NCI-H1092 treated with DMSO at 0.1 percent for 48 hours (cell line): ENCODE data around the gene NOMO2.
"Not testable (repeated sequence)": the region's sequence is repeated elsewhere in the genome, so short reads cannot be mapped to it uniquely, and the experiment has no call there.

Experiments
- DNase-seq: peaks from one replicate; lab custom pipeline; 2025; lab: John Stamatoyannopoulos, UW

Gene NOMO2

DNA sequence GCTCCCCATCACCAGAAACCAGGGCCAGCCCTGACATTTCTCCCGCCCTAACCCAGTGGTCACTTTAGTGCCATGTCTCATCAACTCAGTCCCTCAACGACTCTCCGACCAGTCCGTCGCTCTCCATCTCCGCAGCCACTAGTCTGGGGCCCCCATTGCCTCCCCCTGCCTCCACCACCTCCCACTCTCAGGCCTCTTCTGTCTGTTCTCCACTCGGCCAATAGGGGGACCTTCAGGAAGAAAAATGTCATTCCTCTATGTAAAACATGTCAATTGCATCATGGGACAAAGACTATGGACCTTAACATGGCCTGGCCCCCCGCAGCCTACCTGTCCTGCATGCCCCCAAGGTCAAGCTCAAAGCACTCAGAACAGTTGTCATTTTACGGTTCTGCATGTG lies 39.3 kb downstream of the NOMO2 start:
- DNase-seq: not testable (repeated sequence)

DNA sequence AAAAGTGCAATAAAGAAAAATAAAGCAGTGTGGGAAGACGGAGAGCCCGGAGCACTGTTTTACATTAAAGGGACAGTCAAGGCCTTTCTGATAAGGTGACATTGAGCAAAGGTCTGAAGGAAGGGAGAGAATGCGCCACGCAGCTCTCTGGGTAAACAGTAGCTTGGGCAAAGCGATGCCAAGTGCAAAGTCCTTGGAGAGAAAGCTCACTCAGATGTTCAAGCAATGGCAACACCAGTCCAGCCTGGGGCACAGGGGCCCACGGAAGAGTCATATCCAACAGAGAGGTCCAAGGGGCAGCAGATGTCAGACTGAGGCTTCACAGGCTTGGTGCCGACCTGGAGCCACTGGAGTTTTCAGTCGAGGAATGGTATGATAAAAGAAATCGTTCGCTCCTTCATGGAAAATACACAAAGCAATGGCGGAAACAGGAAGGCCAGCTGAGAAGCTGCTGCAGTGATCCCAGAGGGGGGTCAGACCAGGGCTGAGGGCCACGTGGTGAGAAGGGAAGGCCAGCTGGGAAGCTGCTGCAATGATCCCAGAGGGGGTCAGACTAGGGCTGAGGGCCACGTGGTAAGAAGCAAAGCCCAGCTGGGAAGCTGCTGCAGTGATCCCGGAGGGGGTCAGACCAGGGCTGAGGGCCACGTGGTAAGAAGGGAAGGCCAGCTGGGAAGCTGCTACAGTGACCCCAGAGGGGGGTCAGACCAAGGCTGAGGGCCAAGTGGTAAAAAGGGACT lies 40.3 kb downstream of the NOMO2 start:
- not testable (repeated sequence) for DNase-seq

DNA sequence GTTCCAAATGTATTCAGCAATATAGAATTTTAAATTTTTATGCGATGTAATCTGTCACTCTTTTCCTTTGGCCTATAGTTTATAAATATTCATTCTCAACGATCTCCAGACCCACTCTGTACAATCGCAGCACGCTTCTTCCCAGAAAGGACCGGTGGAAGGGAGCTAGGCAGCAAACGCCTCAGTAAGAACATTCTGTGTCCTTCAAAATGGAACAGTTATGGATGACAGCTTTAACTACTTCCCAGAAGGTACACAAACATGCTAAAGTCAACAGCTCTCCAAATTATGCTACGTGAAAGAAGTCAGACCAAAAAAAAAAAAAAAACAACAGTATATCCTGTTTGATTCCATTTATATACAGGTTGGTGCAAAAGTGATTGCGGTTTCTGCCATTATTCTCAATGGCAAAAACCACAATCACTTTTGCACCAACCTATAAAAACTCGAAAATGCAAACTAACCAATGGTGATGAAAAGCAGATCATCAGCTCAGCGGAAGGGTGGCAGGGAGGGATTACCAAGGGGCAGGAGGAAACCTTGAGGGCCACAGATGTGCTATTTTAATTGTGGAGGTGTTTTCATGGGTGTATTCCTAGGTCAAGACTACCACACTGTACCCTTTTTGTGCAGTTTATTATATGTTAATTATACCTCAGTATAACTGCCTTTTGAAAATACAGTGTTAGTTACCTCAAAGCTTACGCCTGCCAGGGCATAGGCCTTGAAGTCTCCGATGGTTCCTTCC lies 43.2 kb downstream of the NOMO2 start:
- DNase-seq: not testable (repeated sequence)

DNA sequence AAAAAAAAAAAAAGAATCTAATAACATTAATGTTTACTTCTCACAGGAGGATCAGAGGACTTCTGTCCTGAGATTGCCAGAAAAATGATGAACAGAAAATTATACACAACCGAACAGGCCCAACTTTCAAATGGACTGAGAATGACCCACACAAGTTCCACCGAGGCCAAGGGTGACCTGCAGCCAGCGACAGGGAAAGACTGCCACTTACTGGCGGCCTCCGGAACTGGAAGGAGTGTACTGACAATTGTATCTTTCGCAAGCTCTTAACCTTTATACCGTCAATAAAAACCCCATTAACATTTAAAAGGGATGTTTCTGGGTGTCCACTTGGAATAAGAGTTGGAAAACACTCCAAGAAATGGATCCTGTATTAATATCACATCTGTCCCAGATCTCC lies 63.5 kb downstream of the NOMO2 start:
- not testable (repeated sequence) for DNase-seq

DNA sequence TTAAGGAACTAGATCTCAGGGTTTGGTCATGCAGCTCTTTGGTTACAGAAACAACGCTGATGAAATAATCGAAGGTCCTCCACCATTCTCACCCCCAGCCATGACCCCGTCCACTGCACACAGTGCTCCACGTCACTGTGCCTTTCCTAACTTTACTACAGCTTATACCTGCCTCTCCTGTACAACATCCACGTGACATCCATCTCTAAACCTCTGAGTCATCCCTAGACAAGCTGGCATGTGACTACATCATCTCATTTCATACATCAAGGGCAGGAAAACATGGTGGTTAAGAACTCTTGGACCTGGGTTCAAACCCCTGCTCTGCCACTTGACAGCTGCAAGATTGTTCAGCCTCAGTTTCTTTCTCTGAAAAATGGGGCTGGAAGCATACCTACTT lies 64.9 kb downstream of the NOMO2 start:
- DNase-seq: not testable (repeated sequence)

DNA sequence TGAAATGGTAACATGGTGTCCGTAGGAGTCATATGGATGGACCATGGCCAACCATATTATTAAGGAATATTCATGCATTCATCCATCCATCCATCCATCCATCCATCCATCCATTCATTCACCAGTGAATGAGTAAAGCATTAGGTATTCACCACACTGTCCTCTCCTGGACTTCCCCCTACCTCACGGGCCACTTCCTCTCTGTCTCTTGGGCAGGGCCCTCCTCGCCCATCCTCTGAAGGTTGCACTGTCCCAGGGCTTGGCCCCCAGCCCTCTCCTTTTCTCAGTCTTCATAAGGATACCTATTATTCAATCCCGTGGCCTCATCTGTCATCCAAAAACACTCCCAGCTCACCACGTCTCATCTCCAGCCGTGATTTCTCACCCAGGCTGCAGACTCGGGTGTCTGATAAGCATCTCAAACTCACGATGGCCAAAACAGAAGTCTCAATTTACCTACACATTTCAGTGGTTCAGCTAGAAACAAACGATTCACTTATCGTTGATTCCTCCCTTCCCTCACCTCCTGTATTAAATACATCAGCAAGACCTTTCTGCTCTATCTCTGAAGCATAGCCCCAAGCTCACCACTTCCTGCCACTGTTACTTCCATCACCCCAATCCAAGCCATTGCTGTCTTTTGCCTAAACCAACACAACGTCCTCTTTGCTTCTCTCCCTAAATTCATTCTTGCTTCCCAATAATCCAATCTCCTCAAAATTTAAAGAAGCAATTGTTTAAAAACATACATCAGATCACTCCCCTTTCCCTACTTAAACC lies 69.6 kb downstream of the NOMO2 start:
- not testable (repeated sequence) for DNase-seq

DNA sequence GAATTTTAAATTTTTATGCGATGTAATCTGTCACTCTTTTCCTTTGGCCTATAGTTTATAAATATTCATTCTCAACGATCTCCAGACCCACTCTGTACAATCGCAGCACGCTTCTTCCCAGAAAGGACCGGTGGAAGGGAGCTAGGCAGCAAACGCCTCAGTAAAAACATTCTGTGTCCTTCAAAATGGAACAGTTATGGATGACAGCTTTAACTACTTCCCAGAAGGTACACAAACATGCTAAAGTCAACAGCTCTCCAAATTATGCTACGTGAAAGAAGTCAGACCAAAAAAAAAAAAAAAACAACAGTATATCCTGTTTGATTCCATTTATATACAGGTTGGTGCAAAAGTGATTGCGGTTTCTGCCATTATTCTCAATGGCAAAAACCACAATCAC lies 125.9 kb downstream of the NOMO2 start:
- not testable (repeated sequence) for DNase-seq

DNA sequence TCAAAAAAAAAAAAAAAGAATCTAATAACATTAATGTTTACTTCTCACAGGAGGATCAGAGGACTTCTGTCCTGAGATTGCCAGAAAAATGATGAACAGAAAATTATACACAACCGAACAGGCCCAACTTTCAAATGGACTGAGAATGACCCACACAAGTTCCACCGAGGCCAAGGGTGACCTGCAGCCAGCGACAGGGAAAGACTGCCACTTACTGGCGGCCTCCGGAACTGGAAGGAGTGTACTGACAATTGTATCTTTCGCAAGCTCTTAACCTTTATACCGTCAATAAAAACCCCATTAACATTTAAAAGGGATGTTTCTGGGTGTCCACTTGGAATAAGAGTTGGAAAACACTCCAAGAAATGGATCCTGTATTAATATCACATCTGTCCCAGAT lies 146.1 kb downstream of the NOMO2 start:
- not testable (repeated sequence) for DNase-seq

DNA sequence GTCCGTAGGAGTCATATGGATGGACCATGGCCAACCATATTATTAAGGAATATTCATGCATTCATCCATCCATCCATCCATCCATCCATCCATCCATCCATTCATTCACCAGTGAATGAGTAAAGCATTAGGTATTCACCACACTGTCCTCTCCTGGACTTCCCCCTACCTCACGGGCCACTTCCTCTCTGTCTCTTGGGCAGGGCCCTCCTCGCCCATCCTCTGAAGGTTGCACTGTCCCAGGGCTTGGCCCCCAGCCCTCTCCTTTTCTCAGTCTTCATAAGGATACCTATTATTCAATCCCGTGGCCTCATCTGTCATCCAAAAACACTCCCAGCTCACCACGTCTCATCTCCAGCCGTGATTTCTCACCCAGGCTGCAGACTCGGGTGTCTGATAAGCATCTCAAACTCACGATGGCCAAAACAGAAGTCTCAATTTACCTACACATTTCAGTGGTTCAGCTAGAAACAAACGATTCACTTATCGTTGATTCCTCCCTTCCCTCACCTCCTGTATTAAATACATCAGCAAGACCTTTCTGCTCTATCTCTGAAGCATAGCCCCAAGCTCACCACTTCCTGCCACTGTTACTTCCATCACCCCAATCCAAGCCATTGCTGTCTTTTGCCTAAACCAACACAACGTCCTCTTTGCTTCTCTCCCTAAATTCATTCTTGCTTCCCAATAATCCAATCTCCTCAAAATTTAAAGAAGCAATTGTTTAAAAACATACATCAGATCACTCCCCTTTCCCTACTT lies 152.2 kb downstream of the NOMO2 start:
- not testable (repeated sequence) for DNase-seq

DNA sequence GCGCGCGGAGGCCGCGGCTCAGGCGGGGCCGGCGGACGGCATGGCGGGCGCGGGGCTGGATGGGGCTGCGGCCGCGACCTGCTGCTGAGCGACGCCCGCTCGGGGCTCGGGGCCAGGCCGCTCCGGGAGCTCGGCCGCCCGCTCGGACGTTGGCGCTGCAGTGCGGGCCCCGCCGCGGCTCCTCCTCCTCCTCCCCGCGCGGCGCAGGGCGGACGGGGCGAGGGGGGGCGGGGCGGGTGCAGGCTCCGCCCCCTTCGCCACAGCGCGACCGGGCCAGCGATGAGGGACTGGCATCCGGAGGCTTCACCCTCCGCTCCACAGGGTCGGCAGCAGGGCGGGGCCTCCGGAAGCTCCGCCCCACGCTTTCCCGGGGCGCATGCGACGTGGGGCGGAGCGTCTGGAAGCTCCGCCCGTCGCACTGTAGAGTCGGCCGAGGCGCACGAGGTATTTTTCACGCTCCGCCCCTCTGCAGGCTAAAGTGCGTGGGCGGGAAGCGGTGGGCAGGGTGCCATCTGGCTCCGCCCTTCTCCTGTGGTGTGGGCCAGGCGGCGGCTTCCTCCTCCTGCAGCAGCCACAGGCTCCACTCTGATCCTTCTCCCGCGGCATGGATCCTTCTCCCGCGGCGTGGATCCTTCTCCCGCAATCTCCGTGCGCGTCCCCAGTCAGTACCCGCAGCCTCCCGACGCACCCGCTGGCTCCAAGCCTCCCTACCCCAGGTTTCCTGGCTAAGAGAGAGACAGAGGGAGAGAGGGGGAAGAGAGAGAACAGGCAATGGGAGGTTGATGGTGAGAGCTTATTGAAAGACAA lies 159.8 kb downstream of the NOMO2 start:
- not testable (repeated sequence) for DNase-seq

DNA sequence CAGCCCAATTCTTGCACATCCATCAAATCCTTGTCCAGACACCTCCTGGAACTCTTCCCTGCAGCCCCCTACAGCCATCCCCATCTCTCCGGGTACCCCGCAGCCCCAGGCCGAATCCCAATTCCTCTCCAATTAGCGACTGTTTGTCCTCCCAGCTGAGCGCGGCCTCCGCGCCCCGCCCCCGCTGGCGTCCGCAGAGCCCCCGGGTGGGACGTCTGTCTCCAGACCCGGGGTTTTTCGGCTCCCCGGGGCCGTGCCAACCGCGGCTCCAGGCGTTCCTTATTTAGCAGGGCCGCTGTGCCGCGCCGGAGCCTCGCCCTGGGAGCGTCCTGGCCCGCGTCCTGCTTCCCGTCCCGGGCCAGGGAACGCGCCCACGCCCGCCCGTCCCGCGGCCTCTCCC lies 160.7 kb downstream of the NOMO2 start:
- not testable (repeated sequence) for DNase-seq

DNA sequence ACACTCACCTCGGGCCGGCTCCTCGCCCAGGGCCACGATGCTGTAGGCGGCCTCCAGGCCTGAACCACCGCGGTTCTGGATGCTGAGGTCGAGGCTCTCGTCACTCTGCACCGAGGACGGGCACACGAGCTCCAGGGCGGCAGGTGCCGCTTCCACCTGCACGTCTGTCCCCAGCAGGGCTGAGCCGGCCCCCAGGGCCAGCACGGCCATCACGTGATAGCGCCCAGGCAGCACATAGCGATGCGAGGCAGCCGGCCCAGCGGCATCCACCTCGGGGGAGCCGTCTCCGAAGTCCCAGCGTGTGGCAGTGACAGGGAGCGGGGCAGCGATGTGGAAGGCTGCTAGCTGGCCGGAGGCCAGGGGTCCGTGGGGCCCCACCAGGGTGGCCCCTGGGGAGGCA lies 167.5 kb downstream of the NOMO2 start:
- DNase-seq: not testable (repeated sequence)

DNA sequence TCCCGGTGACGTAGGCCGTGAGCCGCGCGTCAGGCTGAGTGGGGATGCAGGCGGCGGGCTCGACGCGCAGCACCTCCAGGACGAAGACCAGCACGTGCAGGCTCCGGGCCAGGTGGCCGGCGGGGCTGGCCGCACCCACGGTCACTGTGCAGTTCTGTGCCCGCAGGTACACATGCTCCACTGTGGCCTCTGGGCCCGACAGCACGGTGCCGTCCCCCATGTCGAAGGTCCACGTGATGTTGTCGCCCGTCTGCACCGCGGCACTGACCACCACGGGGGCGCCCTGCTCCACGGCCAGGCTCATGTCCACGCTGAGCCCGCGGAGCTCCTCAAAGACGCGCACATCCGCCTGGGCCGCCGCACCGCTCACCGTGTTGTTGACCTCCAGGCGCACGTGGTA lies 174.1 kb downstream of the NOMO2 start:
- DNase-seq: not testable (repeated sequence)

DNA sequence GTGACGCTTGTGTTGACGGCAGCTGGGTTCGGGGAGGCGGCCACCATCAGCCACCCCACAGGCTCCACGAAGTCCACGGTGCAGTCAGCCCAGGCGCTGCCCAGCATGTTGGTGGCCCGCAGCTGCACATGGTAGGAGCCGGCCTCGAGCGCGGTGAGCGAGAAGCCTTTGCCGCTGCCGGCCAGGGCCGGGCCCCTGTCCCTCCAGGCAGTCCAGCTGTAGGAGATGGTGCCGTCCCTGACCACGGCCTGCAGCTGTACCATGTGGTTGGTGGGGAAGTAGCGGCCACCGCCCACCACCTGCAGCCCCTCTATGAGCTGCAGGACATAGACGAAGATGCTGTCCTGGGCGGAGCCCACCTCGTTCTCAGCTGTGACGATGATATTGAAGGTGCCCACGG lies 175.4 kb downstream of the NOMO2 start:
- not testable (repeated sequence) for DNase-seq

DNA sequence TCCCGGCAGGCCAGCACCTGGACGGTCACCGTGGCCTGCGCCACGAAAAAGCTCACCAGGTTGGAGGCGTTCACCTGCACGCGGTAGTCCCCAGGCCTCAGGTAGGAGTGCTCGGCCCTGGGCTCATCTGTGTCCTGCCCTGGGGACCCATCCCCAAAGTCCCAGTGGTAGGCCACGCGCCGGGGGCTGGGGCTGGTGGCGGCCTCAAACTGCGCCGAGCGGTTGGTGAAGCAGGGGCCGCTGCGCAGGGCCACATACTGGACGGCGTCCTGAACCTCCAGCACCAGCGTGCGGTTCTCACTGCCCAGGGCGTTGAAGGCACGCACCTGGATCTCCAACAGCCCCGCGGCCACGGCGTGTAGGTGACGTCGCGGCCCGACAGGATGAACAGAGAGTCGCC lies 176.6 kb downstream of the NOMO2 start:
- not testable (repeated sequence) for DNase-seq

DNA sequence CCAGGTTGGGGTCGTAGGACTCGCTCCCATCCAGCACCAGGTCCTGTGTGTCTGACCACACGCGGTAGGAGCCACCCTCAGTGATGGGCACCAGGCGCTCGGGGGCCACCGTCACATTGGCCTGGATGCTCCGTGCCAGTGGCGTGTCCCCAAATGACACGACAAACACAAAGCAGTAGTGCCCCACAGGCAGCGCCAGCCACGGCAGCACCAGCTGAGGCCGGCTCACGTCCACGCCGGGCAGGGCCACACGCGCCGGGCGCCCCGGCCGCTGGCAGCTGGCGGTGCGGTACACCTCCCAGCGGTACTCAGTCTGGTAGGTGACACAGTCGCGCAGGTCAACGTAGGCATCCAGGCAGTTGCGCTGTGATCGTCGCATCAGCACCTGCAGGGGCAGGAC lies 177.0 kb downstream of the NOMO2 start:
- DNase-seq: not testable (repeated sequence)

DNA sequence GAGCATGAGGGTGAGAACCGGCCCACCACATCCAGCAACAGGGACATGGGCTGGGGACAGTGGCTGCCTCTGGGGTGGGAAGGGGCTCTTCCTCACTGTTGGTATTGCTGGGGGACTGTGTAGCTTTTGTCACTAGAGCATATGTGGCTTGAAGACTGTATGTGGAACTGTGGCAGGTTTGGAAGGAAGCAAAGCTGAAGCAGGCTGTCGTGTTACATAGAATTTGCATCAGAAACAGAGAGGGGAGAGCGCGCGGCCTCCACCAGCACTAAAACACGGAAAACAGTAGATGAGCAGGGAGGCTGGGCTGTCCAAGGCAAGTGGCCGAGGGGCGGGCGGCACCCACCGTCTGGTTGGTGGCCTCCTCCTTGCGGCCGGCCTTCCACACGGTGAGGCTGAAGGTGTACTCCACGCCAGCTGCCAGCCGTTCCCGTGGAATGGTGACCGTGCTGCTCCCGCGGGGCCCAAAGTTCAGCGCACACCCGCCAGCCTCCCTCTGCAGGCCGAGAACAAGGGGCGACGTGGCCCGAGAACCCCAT lies 177.7 kb downstream of the NOMO2 start:
- not testable (repeated sequence) for DNase-seq

DNA sequence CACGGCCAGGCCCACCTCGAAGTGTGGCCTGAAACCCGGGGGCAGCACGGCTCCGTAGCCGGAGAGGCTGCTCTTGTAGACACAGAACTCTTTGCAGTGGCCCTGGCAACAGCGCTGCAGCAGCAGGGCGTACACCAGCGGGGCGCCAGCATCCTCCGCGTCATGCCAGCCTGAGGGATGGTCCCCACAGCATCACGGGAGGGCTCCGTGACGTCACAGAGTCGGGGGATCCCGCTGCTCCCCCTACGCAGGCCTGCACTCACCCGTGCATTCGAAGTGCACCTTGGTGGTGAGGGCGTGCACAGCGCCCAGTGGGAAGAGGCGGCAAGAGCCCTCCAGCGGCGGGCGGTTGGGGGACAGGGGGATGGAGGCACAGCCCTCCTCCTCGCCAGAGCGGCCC lies 179.2 kb downstream of the NOMO2 start:
- DNase-seq: not testable (repeated sequence)
